GM21423 (cell line): ENCODE data around the gene TTF2.
A peak's percentile ranks its signal among the peaks of the same experiment; 100 is the strongest.

Experiments used
- ATAC-seq: cut with Tn5 transposase; IDR thresholded peaks from one replicate; pipeline ENCODE4 v1.9.1; 2021; ENCODE audit warnings: mild to moderate bottlenecking, moderate library complexity; ENCODE audit not compliant: unreplicated experiment

TTF2 gene

GRCh38 chr1:117045644-117046043 is 14.5 kb upstream of the TTF2 start:
- ATAC-seq, result no peak

- no peak for ATAC-seq
Observed at GRCh38 chr1:117046781-117047180, 13.3 kb upstream of the TTF2 start.

- ATAC-seq, result no peak
Observed at GRCh38 chr1:117047271-117047670, 12.9 kb upstream of the TTF2 start.

GRCh38 chr1:117049857-117050256 is 10.3 kb upstream of the TTF2 start:
- ATAC-seq, result no peak

GRCh38 chr1:117051224-117052064 is 8.7 kb upstream of the TTF2 start:
- ATAC-seq, result peak; percentile 76

GRCh38 chr1:117054068-117054467 is 6.1 kb upstream of the TTF2 start:
- no peak for ATAC-seq

GRCh38 chr1:117058810-117059209 is 1.3 kb upstream of the TTF2 start:
- ATAC-seq, result no peak

GRCh38 chr1:117059334-117059677 is 820 bp upstream of the TTF2 start:
- peak; percentile 33 for ATAC-seq

- ATAC-seq, result peak; percentile 5
Observed at GRCh38 chr1:117060441-117061317, 553 bp downstream of the TTF2 start.

GRCh38 chr1:117061986-117062415 is 1.9 kb downstream of the TTF2 start:
- peak; percentile 23 for ATAC-seq

GRCh38 chr1:117066367-117066766 is 6.2 kb downstream of the TTF2 start:
- ATAC-seq, result no peak

- ATAC-seq, result peak; percentile 68
Observed at GRCh38 chr1:117067533-117068370, 7.6 kb downstream of the TTF2 start.

GRCh38 chr1:117068580-117068979 is 8.5 kb downstream of the TTF2 start:
- no peak for ATAC-seq

GRCh38 chr1:117069220-117069844 is 9.2 kb downstream of the TTF2 start:
- ATAC-seq, result no peak

GRCh38 chr1:117070124-117070523 is 10.0 kb downstream of the TTF2 start:
- ATAC-seq, result no peak

GRCh38 chr1:117076648-117077047 is 16.5 kb downstream of the TTF2 start:
- no peak for ATAC-seq

GRCh38 chr1:117077267-117077666 is 17.1 kb downstream of the TTF2 start:
- ATAC-seq, result no peak

- ATAC-seq, result no peak
Observed at GRCh38 chr1:117079737-117080136, 19.6 kb downstream of the TTF2 start.

GRCh38 chr1:117084231-117084630 is 24.1 kb downstream of the TTF2 start:
- no peak for ATAC-seq

GRCh38 chr1:117087686-117088085 is 27.6 kb downstream of the TTF2 start:
- ATAC-seq, result no peak

- ATAC-seq, result no peak
Observed at GRCh38 chr1:117089996-117090395, 29.9 kb downstream of the TTF2 start.
